HG03097 (cell line): ENCODE results near the gene ITGB2.
"Not testable (repeated sequence)": the region's sequence is repeated elsewhere in the genome, so short reads cannot be mapped to it uniquely, and the experiment has no call there.

Source experiments
- ATAC-seq: cut with Tn5 transposase; IDR thresholded peaks from one replicate; pipeline ENCODE4 v1.9.1; 2021; ENCODE audit not compliant: unreplicated experiment, low FRiP score

Gene ITGB2

DNA sequence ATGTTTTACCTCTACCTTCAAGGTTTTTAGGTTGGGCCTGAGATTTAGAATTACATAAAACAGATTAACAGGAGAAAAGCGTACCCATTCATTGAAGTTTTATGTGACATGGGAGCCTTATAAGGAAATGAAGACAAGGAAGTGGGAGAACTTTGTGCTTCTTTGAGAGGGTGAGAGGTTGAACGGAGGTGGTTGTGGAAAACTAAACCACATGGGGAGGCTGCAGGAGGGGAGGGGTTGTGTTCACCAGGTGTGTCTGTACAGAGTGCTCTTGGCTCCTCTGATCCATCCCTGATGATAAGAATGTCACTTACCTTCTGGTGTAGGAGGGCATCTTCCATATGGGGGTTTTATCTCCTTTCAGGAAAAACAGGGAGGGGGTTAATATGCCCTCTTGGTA is 21.9 kb upstream of the ITGB2 start:
- no peak for ATAC-seq

DNA sequence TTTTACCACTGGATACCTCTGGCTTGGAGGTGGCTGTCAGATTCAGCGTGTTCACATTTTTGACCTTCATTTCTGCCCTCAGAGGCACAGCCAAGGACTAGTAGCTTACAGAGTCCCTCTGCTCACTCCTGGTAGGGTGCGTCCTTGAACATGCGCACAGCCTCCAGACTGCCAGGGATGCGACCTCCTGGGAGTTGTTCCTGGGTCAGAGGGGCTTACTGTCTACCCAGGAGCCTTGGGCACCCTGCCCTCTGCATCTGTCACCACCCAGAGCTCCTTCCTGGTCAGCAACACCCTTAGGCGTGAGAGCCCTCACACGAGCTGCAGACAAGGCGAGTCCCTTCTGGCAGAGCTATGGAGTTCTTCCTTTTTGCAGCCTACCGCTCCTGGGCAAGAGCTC is 20.9 kb upstream of the ITGB2 start:
- ATAC-seq, result no peak

DNA sequence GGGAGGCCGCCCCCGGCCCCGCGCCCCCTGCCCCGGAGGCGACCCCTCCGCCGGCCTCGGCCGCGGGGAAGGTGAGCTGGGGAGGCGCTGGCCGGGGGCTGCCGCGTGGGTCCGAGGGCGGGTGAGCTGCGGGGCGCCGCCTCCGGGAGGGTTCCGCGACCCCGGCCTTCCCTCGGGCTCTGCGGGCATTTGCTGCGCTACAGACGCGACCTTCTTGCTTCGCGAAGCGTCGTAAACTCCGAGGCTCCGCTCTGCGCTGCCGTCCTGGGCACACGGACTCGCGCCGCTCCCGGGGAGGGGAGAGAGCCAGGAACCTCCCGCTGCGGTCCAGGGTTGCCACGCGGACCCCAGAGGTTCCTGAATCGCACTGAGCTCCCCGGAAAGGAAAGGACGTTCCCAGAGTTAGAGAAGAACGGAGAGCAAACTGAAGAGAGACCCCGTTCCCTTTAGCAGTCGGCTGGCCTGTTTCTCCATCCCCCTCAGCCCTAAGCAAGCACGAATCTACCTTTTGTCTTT is 19.5 kb upstream of the ITGB2 start:
- no peak for ATAC-seq

DNA sequence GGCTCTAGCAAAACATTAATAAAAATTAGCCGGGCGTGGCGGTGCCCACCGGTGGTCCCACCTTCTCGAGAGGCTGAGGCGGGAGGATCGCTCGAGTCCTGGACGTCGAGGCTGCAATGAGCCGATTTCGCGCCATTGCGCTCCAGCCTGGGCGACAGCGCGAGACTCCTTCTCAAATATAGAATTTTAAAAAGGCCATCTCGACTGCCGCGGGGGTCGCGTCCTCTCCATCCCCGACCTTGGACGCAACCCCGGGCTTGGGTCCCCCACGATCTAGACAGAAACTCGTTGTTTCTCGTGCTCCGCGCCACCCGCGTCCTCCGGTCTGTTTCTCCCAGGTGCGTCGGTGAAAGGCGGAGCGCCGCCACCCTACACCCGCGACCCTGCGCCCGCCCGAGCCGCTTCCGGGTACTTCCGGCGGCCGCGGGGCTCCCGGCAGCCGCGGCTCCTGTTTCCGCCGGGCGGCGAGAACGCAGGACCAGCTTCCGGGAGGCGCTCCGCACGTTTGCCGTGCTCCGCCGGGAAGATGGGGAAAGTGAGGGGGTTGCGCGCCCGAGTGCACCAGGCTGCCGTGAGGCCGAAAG is 18.9 kb upstream of the ITGB2 start, which contains the start of gene SLX9:
SLX9 (plus strand) TSS at position 498 of the 584 bp plus-strand sequence; CDS start at position 527, 29 bp downstream.
- no peak for ATAC-seq

DNA sequence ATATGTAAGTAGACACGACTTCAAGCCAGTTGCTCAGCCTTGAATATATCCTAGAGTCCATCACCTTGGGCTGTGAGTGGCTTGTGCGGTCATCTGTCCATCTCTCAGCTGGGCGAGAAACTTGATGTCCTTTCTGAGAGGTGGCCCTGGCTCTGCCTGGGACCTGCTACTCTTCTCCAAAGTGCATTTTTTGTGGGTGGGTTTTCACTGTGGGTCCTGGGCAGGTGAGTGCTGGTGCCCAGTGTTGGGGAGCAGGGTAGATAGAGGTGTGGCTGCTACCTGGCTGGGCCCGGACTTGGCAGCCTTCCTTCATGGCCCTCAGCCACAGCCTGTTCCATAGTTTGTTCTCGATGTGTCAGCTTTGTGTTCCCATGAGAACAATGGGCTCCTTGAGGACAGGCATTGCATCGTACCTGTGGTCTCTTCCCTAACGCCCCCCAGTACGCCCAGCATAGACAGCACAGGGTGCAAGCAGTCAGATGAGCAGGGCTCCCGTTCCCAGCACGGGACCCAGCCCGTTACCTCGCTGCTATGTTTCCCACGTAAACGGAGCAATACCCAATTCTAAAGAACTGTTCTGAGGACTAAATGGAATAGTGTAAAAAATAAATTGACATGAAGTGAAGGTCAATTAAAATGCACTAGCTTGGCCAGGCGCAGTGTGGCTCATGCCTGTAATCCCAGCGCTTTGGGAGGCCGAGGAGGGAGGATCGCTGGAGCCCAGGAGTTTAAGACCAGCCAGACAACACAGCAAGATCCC is 18.3 kb upstream of the ITGB2 start:
- ATAC-seq, result no peak

DNA sequence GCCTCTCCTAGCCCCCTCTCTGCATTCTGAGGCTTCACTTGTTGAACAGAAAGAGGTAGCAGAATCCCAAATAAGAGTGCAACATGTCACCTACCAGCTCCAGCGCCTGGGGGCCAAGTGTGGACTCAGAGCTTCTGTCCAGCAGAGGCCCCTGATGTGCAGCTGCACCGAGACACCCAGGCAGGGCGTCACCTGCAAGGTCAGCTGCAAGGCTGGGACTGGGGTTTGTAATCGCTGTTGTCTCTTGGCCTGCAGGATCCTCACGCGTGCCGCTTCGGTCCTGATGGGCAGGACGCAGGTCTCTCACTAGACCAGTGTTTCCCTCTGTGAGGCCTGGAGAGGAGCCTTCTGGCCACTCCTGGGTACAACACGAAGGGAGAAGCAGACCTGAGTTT is 14.8 kb upstream of the ITGB2 start:
- no peak for ATAC-seq

DNA sequence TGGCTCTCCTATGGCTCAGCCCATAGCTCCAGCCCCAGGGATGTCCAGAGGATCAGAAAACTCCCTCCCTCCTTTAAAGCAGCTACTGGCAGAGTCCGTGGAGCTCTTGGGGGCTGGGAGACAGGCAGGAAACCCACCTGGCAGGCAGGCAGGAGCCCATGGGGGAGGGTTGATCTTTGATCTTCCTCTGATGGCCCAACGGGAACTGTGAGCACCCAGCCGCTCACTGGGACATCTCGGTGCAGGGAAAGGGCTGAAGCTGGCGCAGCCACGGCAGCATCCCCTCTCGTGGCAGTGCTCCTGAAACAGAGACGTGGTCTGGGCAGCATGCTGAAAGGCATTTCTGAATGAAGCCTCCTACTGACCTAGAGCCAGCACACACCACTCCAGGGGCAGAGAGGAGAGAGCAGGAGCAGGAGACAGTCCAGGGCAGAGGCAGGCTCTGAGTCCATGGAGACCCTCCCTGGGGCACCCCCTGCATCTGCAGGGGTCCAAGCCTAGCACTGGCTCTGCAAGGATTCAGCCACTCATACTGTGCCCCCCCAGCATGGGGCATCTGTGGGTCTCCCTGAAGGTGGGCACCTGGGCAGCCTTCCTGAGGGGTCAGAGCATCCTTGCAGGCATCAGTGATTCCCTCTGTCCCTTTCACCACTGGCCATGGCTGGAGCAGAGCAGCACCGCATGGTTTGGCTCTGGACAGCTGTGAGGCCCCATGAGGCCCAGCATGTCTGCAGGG is 14.3 kb upstream of the ITGB2 start:
- ATAC-seq, result no peak

DNA sequence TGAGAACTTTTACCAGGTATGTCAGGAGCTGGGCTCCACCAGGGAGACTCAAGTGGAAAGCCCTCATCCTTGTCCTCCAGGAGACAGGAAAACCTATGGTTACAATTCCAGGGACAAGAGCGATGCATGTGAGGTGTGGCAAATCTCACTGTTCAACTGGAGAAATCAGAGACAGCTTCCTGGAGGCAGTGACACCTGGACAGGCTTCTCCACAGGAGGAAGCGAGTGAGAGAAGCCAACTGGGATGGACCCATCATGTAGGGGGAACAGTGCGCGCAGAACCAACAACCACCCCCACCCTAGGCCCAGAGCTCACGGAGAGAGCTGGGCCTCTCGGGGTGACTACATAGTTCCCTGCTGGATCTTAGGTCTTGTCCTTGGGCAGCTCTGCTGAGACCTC is 13.6 kb upstream of the ITGB2 start:
- no peak for ATAC-seq

DNA sequence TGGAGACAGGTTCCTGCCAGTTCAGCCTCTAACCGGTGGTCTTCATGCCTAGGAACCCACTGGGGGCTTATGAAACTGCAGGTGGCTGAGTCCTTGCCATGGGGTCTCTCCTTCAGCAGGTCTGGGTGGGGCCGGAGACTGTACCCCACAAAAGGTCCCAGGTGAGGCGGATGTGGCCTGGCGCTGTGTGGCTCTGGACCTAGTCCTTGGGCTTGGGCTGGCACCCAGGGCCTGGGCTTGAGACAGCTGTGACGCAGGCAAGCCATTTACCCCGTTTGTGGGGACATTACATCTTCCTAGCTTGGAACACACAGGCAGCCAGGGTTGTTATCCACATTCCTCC is 13.2 kb upstream of the ITGB2 start:
- ATAC-seq, result no peak

DNA sequence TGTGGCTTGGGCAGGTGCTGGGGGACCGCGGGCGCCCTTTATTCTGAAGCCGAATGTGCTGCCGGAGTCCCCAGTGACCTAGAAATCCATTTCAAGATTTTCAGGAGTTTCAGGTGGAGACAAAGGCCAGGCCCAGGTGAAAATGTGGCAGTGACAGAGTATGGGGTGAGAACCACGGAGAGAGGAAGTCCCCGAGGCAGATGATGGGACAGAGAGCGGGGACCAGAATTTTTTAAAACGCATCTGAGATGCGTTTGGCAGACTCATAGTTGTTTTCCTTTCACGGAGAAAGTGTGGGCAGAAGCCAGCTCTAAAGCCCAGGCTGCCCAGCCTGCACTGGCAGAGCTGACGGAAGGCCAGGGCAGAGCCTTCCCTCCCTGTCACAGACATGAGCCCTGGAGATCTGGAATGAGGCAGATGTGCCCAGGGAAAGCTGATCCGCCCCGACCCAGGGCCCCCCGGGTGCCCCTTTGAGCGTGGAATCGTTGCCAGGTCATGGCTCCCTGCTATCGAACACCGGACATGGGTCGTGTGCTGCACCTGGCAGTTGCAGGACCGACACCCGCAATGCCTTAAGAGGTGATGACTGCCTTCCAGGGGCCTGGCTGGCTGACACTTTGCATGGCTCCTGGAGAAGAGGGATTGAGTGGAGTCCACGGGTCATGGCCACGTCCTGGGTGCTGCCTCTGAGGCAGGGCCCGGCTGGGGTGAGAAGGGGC is 12.7 kb upstream of the ITGB2 start:
- ATAC-seq, result no peak

DNA sequence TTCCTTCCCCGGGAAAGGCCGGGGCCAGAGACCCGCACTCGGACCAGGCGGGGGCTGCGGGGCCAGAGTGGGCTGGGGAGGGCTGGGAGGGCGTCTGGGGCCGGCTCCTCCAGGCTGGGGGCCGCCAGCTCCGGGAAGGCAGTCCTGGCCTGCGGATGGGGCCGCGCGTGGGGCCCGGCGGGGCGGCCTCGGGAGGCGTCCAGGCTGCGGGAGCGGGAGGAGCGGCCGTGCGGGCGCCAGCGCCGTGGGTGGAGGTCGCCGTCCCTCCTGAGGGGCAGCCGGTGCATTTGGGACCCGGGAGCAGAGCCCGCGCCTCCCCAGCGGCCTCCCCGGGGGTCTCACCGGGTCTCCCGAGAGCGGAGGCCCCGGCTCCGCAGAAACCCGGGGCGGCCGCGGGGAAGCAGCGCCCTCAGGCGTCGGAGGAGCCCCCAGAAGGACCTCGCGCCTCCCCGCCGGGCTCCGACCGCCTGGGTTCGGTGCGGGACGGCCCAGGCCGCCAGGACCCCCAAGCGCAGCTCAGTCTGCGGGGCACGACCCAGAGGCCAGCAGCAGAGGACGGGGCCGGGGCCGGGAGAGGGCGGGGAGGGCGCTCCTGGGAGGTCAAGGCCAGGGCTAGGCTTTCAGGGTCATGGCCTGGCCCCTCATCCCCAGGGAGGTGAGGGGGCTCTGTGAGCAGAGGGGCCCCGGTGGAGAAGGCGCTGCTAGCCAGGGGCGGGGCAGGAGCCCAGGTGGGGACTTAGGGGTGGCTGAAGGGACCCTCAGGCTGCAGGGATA is 11.9 kb upstream of the ITGB2 start:
- ATAC-seq, result no peak

DNA sequence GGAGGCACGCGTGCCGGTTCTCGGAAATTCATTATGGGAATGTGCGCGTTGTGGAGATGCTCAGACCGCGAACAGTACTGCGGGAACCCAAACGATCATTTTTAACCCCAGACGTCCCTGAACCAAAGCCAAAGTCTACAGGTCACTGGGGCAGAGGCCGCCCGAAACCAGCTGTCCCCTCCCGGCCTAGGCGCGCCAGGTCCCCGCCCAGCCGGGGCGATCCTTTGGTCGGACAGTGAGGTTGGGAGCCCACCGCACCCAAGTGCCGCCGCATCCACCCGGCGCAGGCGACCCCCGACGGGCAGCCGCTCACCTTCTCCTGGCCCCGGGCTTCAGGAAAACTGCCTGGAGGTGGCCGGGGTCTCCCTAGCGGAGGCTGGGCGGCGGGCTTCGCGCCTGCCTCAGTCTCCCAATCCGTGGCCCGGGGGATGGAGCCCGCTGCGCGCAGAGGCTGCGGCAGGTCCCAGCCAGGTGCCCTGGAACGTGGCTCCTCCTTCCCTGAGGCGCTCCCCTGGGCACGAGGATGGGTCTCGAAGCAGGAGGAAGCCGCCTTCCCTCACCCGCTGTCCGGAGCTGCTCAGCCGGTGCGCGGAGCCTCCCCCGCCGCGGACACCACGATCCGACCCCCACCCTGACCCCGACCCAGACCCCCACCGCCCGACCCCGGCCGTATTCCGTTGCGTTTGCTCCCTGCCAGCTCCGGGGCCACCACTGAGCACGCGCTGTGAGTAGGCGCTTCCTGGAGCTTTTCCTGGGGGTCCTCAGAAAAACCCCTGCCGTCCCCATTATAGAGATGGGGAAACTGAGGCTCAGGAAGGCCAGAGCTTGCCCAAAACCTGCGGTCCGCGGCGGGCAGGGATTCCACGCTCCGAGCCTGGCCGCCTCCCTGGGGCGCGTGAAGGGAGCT is 11.1 kb upstream of the ITGB2 start:
- no peak for ATAC-seq

DNA sequence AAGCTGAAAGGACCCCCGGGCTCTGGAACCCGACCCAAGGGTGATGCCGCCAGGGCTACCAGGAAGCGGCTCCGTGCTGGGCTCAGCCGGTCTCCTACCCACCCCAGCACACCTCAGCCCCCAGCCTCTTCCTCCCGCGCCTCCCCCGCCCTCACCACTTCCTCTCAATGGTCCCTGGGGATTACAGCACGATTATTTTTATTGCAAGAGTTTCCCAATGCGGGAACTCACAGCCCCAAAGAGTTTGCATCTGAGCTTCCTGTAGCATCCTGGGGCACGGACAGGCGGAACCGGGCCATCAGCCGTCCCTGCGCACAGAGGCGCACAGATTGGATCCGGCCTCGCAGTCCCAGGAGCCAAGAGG is 10.4 kb upstream of the ITGB2 start:
- no peak for ATAC-seq

DNA sequence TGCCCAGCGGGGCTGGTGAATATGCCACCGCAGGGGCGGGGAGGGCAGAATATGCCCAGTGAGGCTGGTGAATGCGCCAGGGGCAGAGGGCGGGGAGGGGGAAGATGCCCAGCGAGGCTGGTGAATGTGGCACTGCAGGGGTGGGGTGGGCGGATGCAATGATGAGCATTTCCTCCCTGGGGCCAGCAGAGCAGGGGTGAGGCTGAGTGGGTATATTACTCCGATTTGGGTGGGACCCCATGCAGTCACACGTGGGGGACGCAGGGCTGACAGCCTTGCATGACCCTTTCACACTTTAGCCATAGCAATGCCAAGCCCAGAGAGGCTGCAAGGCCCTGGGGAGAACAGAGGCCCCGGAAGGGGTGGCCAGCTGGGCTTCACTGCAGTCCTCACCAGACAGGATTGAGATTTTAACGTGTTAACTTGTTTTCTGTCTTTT is 9.9 kb upstream of the ITGB2 start:
- ATAC-seq, result no peak

DNA sequence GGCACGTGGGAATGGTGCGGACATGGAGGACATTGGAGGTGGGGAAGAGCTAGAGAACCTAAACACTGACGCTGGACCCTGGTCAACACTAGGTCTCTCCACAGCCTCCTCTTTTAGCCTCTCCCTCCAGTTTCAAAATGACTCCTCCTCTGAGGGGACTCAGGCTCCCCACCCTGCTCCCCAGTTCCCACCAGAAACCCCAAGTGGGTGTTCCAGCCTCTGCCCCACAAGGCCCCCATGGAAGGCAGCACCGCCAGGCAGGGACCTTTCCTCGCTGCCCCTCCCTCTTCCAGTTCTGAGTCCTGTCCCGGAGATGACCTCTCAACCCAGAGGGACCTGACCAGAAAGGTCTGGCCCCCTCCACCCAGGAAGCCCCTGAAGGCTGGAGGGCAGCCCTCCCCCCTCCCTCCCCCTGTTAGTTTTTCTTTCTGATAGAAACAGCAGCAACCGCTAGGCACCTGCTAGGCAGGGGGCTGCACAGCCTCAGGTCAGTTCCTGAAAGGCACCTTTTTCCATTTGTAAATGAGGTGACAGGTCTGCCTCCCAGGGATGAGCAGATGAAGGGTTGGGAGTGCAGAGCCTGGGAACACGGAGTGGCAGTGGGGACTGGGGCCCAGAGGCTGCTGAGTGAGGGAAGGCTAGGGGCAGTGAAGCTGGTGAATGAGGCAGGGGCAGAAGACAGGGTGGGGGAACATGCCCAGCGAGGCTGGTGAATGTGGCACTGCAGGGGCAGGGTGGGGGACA is 9.3 kb upstream of the ITGB2 start:
- ATAC-seq, result no peak

DNA sequence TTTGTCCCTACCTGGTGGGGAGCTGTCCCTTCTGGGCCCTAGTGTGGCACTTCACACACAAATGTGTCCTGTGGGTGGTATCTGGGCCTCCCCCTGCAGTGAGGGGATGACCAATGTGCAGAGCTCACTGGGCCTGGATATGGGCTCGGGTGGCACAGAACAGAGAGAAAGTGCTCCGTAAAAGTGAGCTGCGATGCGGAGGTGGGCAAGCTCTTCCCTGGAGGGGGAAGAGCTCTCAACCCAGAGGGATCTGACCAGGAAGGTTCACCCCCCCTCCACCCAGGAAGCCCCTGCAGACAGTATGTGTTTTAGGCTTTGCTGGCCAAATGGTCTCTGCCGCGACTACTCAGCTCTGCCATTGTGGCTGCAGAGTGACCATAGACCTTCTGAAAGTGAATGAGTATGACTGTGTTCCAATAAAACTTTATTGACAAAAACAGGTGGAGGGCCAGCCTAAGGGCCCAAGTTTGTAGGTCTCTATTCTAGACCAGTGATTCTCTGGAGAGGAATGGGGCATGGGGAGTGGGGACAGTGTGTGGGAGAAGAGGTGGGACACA is 8.6 kb upstream of the ITGB2 start:
- no peak for ATAC-seq

DNA sequence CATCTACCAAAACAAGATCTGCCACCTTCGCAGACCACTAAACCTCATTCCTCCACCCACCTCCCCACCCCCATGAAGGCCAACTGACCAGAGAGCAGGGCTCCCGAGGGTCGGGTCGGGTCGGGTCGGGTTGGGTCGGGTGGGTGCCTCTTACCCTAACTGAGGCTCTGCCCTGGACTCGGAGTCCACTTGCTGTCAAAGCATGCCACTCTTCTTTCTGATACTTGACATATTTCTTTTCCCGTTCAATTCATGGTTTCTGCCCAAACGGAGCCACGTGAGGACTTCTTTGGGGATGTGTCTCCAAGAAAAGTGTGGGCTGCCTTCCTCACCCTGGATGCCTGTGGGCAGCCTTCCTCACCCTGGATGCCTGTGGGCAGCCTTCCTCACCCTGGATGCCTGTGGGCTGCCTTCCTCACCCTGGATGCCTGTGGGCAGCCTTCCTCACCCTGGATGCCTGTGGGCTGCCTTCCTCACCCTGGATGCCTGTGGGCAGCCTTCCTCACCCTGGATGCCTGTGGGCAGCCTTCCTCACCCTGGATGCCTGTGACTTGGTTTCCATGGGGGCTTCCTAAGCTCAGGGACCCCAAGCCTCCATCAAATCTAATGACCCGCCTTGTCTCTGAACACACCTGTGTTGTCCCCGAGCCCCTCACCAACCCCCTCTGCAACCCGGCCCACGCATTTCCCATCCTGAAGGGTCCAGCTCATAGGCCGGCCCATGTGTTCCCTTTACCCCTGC is 8.0 kb upstream of the ITGB2 start:
- ATAC-seq, result not testable (repeated sequence)
